Trophoblast cell (in vitro differentiated cells and primary cell): ENCODE data around the gene NIP7.
A peak's percentile ranks its signal among the peaks of the same experiment; 100 is the strongest.
"Not testable (repeated sequence)": the region's sequence is repeated elsewhere in the genome, so short reads cannot be mapped to it uniquely, and the experiment has no call there.

Experiments used
- DNase-seq, 2 donors: peaks; one replicate each; pipeline ENCODE4 v3.0.0-alpha.2; 2016
- H2AFZ ChIP-seq: 2 replicates; pipeline ENCODE4 v1.6.1; 2013; ENCODE audit warnings: low read length, moderate library complexity, mild to moderate bottlenecking; ENCODE audit not compliant: insufficient read depth, poor library complexity
- H2AK5ac ChIP-seq: 2 replicates; pipeline ENCODE4 v1.6.1; 2013; ENCODE audit warnings: mild to moderate bottlenecking, low read length
- H2BK120ac ChIP-seq: 2 replicates; pipeline ENCODE4 v1.6.1; 2013; ENCODE audit warnings: low read length, mild to moderate bottlenecking, moderate library complexity; ENCODE audit not compliant: insufficient read depth, poor library complexity
- H2BK12ac ChIP-seq: 2 replicates; pipeline ENCODE4 v1.6.1; 2013; ENCODE audit warnings: mild to moderate bottlenecking, low read length, moderate library complexity
- H2BK5ac ChIP-seq: 2 replicates; pipeline ENCODE4 v1.6.1; 2013; ENCODE audit warnings: low read length, low read depth, moderate library complexity, mild to moderate bottlenecking; ENCODE audit not compliant: poor library complexity
- H3K14ac ChIP-seq: 2 replicates; pipeline ENCODE4 v1.6.1; 2013; ENCODE audit warnings: mild to moderate bottlenecking, low read length
- H3K18ac ChIP-seq: 2 replicates; pipeline ENCODE4 v1.6.1; 2013; ENCODE audit warnings: mild to moderate bottlenecking, low read length
- H3K23ac ChIP-seq: 2 replicates; pipeline ENCODE4 v1.6.1; 2013; ENCODE audit warnings: low read length
- H3K27ac ChIP-seq: 2 replicates; pipeline ENCODE4 v1.5.1; 2013; ENCODE audit warnings: low read depth, mild to moderate bottlenecking, inconsistent platforms, low read length, moderate library complexity
- H3K27me3 ChIP-seq: 2 replicates; pipeline ENCODE4 v1.6.1; 2013; ENCODE audit warnings: inconsistent platforms, mild to moderate bottlenecking, low read length, moderate library complexity; ENCODE audit not compliant: insufficient read depth
- H3K36me3 ChIP-seq, 2 experiments: 1 replicate in 1 of 2; 2 replicates in 1 of 2; pipeline ENCODE4 v1.6.1; 2013; ENCODE audit warnings: low read length in 2 of 2, mild to moderate bottlenecking in 2 of 2, moderate library complexity in 1 of 2; ENCODE audit not compliant: insufficient read depth in 2 of 2, control insufficient read depth in 1 of 2
- H3K4ac ChIP-seq: 2 replicates; pipeline ENCODE4 v1.6.1; 2013; ENCODE audit warnings: low read depth, mild to moderate bottlenecking, low read length, moderate library complexity
- H3K4me1 ChIP-seq, 2 experiments: 1 replicate in 1 of 2; 2 replicates in 1 of 2; pipeline ENCODE4 v1.6.1; 2013; ENCODE audit warnings: low read length in 2 of 2, mild to moderate bottlenecking in 2 of 2, moderate library complexity in 1 of 2; ENCODE audit not compliant: insufficient read depth in 2 of 2, control insufficient read depth in 1 of 2
- H3K4me2 ChIP-seq: 2 replicates; pipeline ENCODE4 v1.6.1; 2013; ENCODE audit warnings: inconsistent platforms, mild to moderate bottlenecking, low read length, moderate library complexity
- H3K4me3 ChIP-seq: 2 replicates; pipeline ENCODE4 v1.5.1; 2013; ENCODE audit warnings: mild to moderate bottlenecking, low read depth, low read length, inconsistent platforms
- H3K79me1 ChIP-seq: one replicate; pipeline ENCODE4 v1.6.1; 2013; ENCODE audit warnings: low read length
- H3K79me2 ChIP-seq: 2 replicates; pipeline ENCODE4 v1.6.1; 2013; ENCODE audit warnings: low read length, mild to moderate bottlenecking; ENCODE audit not compliant: control insufficient read depth, insufficient read depth, poor library complexity
- H3K9ac ChIP-seq: 2 replicates; pipeline ENCODE4 v1.6.1; 2013; ENCODE audit warnings: mild to moderate bottlenecking, low read length
- H3K9me3 ChIP-seq: 2 replicates; pipeline ENCODE4 v1.6.1; 2013; ENCODE audit warnings: low read depth, mild to moderate bottlenecking, control low read depth, inconsistent platforms, low read length; ENCODE audit not compliant: insufficient read depth
- H4K12ac ChIP-seq: 2 replicates; pipeline ENCODE4 v1.6.1; 2013; ENCODE audit warnings: low read depth, mild to moderate bottlenecking, low read length, moderate library complexity
- H4K8ac ChIP-seq: 2 replicates; pipeline ENCODE4 v1.6.1; 2013; ENCODE audit warnings: low read depth, mild to moderate bottlenecking, low read length, moderate library complexity
- H4K91ac ChIP-seq: one replicate; pipeline ENCODE4 v1.6.1; 2013; ENCODE audit warnings: low read depth, mild to moderate bottlenecking, low read length, moderate library complexity
- WGBS: extraction: QIAGEN DNeasy Blood & Tissue Kit; methylation state at CpG from one replicate; pipeline ENCODE4 v1.1.7; 2013; ENCODE audit warnings: missing lambda C conversion rate; ENCODE audit not compliant: insufficient read length, insufficient coverage; ENCODE audit errors: extremely low coverage; 5-methylcytosine and 5-hydroxymethylcytosine counted together

Gene NIP7

DNA sequence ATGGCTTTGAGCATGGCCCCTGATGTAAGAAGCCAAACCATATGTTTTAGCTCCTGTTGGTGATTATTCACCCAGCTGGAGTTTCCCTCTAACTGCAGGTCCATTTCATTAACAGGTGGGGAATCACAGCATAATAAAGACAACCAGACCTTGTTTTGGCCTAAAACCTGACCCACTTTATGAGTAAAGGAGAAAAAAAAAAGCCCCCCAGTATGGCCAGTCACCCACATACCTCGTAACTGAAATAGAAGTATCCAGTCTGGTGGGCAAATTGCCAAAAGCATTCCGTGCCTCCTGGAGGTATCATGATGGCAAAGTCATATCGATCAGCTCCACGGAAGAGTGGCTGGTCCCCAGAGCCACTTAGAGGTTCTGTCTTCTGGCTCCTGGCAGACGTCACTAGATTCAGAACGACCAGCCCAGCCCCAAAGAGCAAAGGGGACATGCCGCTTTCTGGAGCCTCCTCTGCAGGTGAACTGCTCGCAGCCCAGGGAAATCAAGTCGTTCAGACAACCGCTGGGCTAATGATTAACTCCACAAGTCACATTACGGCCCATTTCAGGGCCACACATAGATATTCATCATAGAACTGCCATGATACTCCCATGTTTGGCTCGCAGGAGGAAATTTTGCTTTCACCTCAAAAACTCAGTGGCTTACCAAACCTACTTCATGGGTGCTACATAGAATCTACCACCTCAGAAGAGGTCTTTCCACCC, 11.9 kb downstream of the NIP7 start, which contains the start of gene TMED6:
TSS of gene TMED6 (minus strand) at position 478 of the 719 bp plus-strand sequence. CDS start at position 445, 33 bp downstream.
- Histone ChIP-seq H3K23ac (no peak within 1 kb of the TSS), H3K27me3 (no peaks in the 10 kb centered on the region), H3K79me2 (no peaks in the 10 kb centered on the region), H2BK12ac (no peak within 1 kb of the TSS), H3K27ac (no peak within 1 kb of the TSS), H4K8ac (no peak within 1 kb of the TSS), H2BK120ac (no peak within 1 kb of the TSS), H4K12ac (no peak within 1 kb of the TSS), H3K79me1 (no peaks in the 10 kb centered on the region), H2BK5ac (no peak within 1 kb of the TSS), H3K9me3 (no peaks in the 10 kb centered on the region), H3K4me2 (no peak within 1 kb of the TSS), H3K14ac (no peak within 1 kb of the TSS), H3K4me3 (no peak within 1 kb of the TSS), H3K4ac (no peak within 1 kb of the TSS), H3K4me1 (no peaks in the 10 kb centered on the region), H3K9ac (peak within 1 kb of the TSS; percentile 68), H3K36me3 (peaks cover 6 to 12% of the 10 kb centered on the region in 2 experiments), H3K18ac (no peak within 1 kb of the TSS), H2AFZ (no peak within 1 kb of the TSS), H2AK5ac (no peak within 1 kb of the TSS), H4K91ac (no peak within 1 kb of the TSS)
- no CpG with 5 or more reads among the region's 12 CpGs for WGBS
- no peak for DNase-seq

DNA sequence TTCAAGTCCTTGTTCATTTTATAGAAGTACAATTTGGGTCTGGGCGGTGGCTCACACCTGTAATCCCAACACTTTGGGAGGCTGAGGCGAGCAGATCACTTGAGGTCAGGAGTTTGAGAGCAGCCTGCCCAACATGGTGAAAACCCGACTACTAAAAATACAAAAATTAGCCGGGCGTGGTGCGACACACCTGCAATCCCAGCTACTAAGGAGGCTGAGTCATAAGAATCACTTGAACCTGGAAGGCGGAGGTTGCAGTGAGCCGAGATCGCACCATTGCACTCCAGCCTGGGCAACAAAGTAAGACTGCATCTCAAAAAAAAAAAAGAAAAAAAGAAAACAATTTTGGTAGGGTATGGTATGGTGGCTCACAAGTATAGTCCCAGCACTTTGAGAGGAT, 20.5 kb downstream of the NIP7 start:
- H2AFZ ChIP-seq, H3K23ac ChIP-seq, H2BK5ac ChIP-seq, H3K79me2 ChIP-seq, H3K4me3 ChIP-seq, H3K14ac ChIP-seq, H3K4me2 ChIP-seq, H4K91ac ChIP-seq, H3K18ac ChIP-seq, H2BK120ac ChIP-seq, H3K4me1 ChIP-seq, H4K8ac ChIP-seq, H3K27me3 ChIP-seq, H2BK12ac ChIP-seq, H3K4ac ChIP-seq, H3K79me1 ChIP-seq, H3K9me3 ChIP-seq, H2AK5ac ChIP-seq, H3K9ac ChIP-seq, H4K12ac ChIP-seq, DNase-seq, H3K27ac ChIP-seq: not testable (repeated sequence)
- no CpG with 5 or more reads among the region's 9 CpGs for WGBS
- H3K36me3 ChIP-seq: peaks cover 6 to 18% of the 10 kb centered on the region in 2 experiments

DNA sequence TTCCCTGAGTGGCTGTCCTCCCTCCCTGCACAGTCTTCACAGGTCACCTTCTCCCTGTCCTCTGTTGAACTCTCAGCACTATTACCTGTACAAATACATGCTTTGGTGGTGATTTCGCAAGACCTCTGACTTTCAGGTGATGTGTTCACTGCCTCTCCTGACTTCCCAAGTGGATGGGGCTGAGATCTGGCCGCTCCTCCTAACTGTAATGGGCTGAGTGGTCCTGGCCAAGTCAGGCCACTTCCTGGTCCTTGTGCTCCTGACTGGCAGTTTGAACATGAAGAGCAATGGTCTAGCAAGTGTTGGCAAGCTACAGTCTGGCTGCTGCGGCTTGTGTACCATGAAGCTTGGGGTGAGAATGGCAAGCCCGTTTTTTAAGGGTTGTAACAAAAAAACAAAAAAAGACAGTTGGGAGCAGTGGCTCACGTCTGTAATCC, 23.7 kb downstream of the NIP7 start:
- DNase-seq: peak in 1 of 2 donors; percentile 17
- Histone ChIP-seq H3K4me2 (no peak overlapping the region), H3K9me3 (no peaks in the 10 kb centered on the region), H3K9ac (no peak overlapping the region), H2BK120ac (no peak overlapping the region), H4K91ac (no peak overlapping the region), H3K23ac (no peak overlapping the region), H2AFZ (no peak overlapping the region), H2AK5ac (no peak overlapping the region), H3K18ac (no peak overlapping the region), H3K4ac (no peak overlapping the region), H4K8ac (no peak overlapping the region), H3K36me3 (peaks cover 19 to 39% of the 10 kb centered on the region in 2 experiments), H2BK5ac (no peak overlapping the region), H4K12ac (no peak overlapping the region), H3K4me1 (no peaks in the 10 kb centered on the region), H3K27me3 (no peaks in the 10 kb centered on the region), H3K14ac (no peak overlapping the region), H3K79me2 (no peaks in the 10 kb centered on the region), H2BK12ac (no peak overlapping the region), H3K79me1 (no peaks in the 10 kb centered on the region), H3K27ac (no peak overlapping the region), H3K4me3 (no peak overlapping the region)
- no CpG with 5 or more reads among the region's 5 CpGs for WGBS

DNA sequence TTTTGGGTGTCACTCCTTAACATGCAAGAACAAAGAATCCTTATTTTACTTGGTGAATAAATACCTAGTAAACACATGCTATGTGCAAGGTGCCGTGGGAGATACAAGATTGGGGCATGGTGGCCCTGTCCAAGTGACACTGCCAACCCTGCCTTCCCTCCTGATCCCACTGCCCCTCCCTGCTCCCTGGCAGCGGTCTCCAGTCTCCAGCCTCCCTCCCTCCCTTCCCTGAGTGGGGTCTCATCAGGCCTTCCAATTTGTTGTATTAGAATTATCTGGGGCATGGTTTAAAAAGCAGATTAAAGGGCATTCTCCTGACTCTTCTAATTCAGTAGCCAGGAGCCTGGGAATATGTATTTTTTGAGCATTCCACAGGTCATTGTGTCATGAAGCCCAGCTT, 24.5 kb downstream of the NIP7 start:
- Histone ChIP-seq H2AFZ (no peak overlapping the region), H4K12ac (no peak overlapping the region), H4K91ac (no peak overlapping the region), H3K79me2 (no peaks in the 10 kb centered on the region), H3K9me3 (no peaks in the 10 kb centered on the region), H3K79me1 (no peaks in the 10 kb centered on the region), H2BK5ac (no peak overlapping the region), H3K4me3 (no peak overlapping the region), H3K14ac (no peak overlapping the region), H3K4me2 (no peak overlapping the region), H3K23ac (no peak overlapping the region), H2BK120ac (no peak overlapping the region), H3K9ac (no peak overlapping the region), H3K36me3 (peaks cover 18 to 41% of the 10 kb centered on the region in 2 experiments), H3K27me3 (no peaks in the 10 kb centered on the region), H2BK12ac (no peak overlapping the region), H3K18ac (no peak overlapping the region), H2AK5ac (no peak overlapping the region), H3K27ac (no peak overlapping the region), H3K4ac (no peak overlapping the region), H3K4me1 (no peaks in the 10 kb centered on the region), H4K8ac (no peak overlapping the region)
- DNase-seq: no peak
- WGBS: no CpG with 5 or more reads among the region's 2 CpGs
